SIG-M5 treated with dmso at 0.1 percent for 504 hours (cell line): ENCODE results near the gene POTEE.
"Not testable (repeated sequence)": the region's sequence is repeated elsewhere in the genome, so short reads cannot be mapped to it uniquely, and the experiment has no call there.

Experiments used
- DNase-seq: peaks from one replicate; lab custom pipeline; 2025; ENCODE audit not compliant: unreplicated experiment; lab: John Stamatoyannopoulos, UW

The POTEE gene

DNA sequence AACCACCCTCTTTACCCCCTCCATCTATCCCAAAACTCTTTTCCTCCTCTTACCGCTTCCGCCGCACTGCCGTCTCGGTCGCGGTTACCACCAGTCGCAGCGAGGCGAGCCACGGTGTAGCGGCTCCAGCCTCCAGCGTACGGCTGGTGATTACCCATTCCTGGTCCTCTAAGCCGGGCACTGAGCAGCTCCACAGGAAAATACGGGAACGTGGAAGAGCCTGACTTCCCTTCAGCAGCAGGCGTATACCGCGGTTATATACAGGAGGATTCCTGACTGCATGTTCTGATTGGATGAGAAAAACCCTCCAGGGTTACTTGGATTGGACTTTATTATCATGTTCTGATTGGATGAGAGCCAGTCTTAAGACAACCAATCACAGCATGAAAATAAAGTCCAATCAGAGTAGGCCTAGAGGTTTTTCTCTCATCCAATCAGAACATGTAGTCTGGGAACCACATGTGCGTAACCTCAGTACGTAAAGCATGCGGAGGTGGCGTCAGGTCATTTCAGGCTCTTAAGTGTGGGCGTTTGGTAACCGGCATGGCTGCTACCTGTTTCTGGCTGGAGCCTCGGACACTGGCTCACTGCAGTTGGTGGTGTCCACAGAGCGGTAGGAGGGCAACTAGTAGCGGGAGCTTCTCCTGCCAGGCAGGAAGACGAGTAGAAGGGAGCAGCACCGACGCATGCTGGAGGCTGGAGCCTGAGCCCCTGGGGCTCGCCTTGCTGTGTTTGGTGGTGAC lies at the start of gene POTEE:
POTEE (plus strand) TSS at position 507 of the 743 bp plus-strand sequence. CDS start 8,867 bp downstream, outside the sequence.
- DNase-seq, result not testable (repeated sequence)

DNA sequence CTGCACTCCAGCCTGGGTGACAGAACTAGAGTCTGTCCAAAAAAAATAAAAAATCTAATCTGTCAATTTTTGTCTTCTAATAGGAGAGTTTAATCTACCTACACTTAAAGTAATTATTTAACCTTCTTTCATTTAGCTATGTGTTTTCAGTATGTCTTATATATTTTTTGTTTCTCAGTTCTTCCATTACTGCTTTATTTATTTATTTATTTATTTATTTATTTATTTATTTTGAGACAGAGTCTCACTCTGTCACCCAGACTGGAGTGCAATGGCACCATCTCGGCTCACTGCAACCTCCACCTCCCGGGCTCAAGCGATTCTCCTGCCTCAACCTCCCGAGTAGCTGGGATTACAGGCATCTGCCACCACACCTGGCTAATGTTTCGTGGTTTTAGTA lies 43.8 kb upstream of the POTEE start:
- DNase-seq, result not testable (repeated sequence)

DNA sequence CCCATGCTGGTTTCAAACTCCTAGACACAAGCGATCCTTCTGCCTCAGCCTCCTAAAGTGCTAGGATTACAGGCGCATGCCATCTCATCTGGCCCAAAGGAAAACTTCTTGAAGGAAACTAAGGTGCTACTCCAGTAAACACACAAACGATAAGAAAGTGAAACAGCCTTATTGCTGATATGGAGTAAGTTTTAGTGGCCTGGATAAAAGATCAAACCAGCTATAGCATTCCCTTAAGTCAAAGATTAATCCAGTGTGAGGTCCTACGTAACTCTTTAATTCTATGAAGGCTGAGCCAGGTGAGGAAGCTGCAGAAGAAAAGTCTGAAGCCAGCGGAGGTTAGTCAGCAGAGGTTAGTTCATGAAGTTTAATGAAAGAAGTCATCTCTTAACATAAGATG lies 40.8 kb upstream of the POTEE start:
- no peak for DNase-seq

DNA sequence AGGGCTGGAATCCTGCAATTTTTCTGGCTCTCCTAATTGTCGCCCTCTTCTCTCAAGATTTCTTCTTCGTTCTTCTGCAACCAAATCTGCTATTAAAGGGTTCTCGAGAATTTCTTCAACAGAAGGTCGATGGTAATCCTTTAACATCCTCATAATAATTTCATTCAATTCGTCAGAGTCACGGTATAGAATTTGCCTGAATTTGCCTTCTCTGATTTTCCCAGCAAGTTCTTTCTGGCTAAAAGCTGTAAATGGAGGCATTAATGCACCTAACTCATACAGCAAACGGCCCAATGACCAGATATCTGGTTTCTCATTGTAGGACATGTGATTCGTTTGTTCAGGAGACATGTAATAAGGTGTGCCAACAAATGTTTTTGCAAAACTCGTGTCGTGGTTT lies 31.3 kb upstream of the POTEE start:
- DNase-seq, result not testable (repeated sequence)

DNA sequence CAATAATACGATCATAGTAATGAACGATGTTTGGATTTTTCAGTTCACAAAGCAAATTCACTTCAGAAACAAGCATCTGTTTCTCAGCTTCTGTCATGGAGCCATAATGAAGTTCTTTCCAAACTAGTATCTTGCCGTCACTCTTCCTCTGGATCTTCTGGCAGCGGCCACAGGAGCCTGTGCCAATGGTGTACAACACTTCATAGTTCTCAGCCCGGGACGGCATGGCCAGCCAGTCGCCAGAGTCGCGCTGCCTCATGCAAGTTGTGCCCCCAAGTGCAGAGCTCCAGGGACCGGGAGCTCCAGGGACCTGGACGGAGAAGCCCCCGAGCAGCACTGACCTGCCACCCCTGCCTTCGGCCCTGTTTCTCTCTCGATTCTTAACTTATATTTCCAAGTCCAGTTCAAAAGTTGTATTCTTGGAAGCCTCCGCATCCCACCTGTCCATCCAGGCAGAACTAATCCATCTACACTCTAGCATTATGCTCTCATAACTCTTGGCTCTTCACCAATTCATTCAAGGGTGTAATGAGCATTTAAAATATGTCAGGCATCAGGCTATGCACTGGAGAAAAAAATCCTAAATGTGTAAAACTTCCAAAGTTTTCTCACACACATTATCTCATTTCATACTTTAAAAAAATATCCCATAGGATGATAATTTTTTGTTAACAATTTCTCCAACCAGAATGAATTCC lies 30.5 kb upstream of the POTEE start:
- DNase-seq, result not testable (repeated sequence)

DNA sequence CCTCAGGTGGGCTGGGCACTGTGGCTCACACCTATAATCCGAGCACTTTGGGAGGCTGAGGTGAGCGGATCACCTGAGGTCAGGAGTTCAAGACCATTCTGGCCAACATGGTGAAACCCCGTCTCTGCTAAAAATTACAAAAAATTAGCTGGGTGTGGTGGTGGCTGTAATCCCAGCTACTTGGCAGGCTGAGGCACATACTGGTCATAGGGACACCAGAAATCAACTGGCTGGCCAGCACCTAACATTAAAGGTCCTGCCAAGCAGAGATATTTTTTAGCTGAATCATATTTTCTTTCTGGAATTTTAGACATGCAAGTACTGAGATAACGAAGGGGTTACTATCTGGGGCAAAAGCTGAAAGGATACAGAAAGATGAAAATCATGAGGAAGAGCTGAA lies 27.9 kb upstream of the POTEE start:
- DNase-seq, result not testable (repeated sequence)

DNA sequence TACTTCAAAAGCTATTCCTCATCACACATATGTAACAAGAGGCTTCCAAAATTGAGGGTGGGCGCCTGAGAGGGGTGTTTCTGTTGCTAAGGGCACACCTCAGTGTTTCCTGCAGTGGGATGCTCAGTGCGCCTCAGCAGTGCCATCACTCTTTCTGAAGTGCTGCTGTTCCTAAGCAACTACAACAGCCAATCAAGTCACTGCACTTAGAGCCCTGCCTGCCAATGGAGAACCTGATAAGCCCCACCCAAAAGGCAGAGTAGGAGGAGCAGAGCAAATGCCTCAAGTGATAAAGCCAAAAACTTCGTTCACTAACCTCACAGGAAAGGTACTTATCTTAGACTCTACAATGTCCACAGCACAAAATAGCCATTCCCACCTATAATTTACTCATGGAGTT lies 15.9 kb upstream of the POTEE start:
- DNase-seq, result not testable (repeated sequence)

DNA sequence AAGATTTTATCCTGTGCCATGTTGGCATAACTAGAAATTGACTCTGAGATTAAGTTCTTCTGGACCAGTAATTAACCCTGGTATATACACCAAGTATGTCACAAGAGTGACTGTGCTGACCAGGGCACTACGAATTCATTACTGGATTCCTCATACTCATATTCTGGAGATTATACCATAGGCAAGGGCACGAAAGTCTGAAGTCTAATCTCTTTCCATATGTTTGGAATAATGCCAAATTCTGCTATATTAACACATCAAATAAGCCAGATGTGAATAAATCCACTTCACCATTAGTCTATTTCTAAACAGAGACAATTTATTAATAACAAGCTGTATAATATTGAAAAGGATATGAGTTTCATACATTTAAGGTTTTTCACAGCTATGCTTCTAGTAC lies 13.2 kb upstream of the POTEE start:
- DNase-seq, result not testable (repeated sequence)

DNA sequence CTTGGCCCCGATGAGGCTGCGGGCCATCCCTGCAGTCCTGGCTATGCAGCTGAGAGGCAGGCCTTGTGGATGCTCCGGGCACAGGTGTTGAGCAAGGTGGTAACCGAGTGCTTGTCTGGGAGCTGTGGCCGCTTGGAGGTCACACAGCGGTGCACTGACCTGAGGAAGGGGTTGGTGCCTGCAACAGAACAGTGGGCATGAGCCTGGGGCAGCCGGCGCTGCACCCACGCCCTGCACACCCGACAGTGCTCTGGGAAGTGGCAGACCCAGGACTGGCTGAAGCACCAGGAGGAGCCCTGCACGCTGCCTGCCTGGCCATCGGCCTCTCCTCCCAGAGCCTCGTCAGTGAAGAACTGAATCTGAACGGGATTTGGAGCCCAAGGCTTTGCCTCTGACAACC lies 8.2 kb upstream of the POTEE start:
- DNase-seq, result no peak

DNA sequence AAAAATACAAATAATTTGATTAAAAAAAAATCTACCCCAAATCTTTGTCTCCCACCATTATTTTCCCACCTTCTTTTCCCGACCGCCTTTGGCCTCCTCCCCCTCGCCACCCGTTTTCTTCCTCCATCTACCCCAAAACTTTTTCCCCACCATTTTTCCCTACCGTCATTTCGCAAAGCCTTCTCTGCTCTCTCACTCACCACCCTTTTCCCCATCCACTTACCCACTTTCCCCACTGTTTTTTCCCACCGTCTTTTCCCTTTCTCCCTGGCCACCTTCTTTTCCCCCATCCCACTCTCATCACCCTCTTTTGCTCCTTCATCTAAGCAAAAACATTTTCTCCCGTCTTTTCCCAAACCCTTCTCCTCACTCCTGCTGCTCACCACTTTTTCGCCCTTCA lies 1.5 kb upstream of the POTEE start:
- DNase-seq, result not testable (repeated sequence)

DNA sequence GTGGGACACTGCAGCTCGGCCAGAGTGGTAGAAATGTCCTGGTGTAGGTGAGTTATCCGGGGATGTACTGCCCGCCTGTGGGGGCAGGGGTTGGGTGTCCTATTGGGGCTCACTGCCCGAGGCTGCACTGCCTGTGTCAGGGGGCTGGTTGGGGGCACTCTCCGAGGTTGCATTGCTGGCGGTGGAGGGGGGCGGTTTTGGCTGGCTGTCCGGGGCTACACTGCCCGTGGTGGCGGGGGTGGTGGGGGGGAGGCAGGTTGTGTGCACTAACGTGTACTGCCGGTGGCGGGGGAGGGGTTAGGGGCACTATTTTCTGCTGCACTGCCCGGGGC lies 403 bp downstream of the POTEE start:
- not testable (repeated sequence) for DNase-seq

DNA sequence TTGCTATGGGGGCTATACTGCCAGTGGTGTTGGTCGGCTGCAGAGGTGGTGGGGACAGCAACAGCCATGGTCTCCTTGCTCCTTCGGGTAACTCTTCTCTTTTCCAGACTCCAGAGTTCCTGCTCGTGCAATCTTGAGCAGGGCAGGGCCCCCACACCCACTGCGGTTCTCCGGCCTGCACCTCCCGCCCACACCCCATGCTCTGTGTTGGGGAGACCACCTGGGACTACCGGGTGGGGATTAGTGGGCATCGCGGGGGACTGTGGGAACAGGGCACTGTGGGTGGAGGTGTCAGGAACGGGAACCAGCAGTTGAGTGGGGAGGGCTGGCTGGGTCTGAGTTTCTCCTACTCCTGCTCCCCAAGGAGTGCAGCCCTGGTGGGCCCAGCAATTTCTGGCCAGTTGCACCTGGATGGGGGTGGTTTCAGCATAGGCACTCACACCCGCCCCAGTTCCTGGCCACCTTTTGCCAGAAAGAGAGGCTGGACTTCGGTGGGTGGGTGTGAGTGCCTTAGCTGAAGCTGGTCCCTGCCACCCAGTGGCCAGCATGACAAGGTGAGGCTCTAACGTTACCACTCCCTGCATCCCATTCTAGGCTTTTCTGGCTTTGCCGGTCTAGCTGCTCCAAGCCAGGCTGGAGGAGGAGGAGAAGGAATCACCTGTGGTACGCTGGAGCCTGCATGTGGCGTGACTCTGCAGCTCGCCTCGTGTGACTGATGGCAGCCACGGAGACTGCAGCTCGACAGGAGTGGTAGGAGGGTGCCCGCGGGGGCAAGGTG lies 1.3 kb downstream of the POTEE start:
- DNase-seq, result not testable (repeated sequence)

DNA sequence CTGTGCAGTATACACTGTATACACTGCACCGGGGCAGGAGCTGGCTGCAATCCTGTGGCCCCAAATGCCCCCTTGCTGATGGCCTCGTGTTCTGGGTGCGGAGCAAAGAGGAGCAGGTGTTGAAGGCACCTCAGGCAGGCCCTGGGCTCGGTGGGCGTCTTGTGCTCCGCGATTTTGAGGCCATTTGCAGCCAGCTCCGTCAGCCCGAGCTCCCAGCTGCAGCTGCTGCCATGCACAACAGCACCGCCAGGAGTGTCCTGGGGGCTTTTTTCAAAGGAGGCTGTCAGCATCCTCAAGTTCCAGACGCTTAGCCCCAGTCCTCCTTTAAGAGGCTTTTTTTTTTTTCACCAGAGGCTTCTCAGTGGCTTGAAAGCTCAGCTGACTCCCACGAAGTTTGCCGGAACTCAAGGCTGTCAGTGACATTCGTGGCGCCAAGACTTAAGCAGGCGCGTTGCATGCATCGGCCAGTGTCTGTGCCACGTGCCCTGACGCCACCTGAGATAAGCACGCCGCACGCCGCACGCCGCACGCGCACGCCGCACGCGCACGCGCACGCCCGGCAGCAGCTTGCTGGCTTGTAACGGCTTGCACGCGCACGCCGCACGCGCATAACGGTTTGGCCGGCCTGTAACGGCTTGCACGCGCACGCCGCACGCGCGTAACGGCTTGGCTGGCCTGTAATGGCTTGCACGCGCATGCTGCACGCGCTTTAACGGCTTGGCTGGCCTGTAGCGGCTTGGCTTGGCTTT lies 8.1 kb downstream of the POTEE start:
- not testable (repeated sequence) for DNase-seq

DNA sequence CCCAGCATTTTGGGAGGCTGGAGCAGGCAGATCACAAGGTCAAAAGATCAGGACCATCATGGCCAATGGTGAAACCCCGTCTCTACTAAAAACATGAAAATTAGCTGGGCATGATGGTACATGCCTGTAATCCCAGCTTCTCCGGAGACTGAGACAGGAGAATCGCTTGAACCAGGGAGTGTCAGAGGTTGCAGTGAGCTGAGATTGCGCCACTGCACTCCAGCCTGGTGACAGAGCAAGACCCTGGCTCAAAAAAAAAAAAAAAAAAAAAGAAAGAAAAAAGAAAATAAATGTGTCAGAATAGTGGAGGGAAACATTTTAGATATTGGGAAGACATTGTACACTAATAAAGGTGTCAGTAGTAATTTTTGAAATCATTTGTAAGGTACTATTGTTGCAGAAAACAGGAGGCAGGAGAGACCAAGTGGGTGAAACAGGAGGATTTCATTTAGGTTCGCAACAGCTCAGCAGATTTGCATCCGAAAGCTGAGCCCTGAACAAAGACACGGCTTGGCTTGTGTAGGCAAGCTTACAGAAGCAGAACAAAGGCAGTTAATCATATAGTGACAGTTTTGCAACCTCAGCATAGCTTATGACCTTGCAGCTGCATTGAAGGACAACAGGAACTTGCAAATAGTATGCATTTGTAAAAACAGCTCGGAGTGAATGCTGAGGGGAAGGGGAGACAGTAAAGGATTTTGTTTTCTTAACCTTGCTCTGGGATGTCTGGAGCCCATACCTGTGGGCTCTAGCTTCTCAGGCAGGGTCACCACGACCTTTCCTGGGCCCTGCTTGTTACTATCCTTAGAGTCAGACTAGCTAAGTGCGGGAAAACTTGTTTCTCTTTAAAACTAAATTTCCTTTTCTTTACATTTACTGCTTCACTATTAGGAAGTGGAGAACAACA lies 26.5 kb downstream of the POTEE start:
- not testable (repeated sequence) for DNase-seq
